SK-N-SH (cell line): ENCODE data around the gene COL12A1.

Experiments used
- CHD2 ChIP-seq: fragments of 150-350 bp; IDR thresholded peaks from 2 replicates; pipeline ENCODE4 v1.6.1; 2018; ENCODE audit warnings: low read length; ENCODE audit not compliant: partially characterized antibody
- EP300 ChIP-seq, 2 experiments: IDR thresholded peaks; 2 replicates each; pipeline versions ENCODE4 v1.4.0 to v1.6.1; 2012; ENCODE audit warnings: borderline replicate concordance in 1 of 2, low read depth in 1 of 2, low read length in 1 of 2
- MEF2A ChIP-seq: IDR thresholded peaks from 2 replicates; pipeline ENCODE4 v1.4.0; 2012; ENCODE audit warnings: low read depth, borderline replicate concordance
- RFX5 ChIP-seq: IDR thresholded peaks from 2 replicates; pipeline ENCODE4 v1.6.1; 2012; ENCODE audit warnings: mild to moderate bottlenecking, improper control_type of control experiment, low read length
- TAF1 ChIP-seq: IDR thresholded peaks from 2 replicates; pipeline ENCODE4 v1.6.1; 2012; ENCODE audit warnings: low read depth, mild to moderate bottlenecking, low read length, moderate library complexity, borderline replicate concordance
- USF1 ChIP-seq: IDR thresholded peaks from 2 replicates; pipeline ENCODE4 v1.4.0; 2012; ENCODE audit warnings: low read depth, borderline replicate concordance
- USF2 ChIP-seq: fragments of 150-350 bp; IDR thresholded peaks from 2 replicates; pipeline ENCODE4 v1.6.1; 2017; ENCODE audit warnings: antibody characterized with exemption, low read length, low read depth, borderline replicate concordance
- TF ChIP-seq, protein P1 (sequence below): fragments of 200-600 bp; sonication (generic); IDR thresholded peaks from 2 replicates; pipeline ENCODE4 v1.6.1; 2017; ENCODE audit warnings: antibody characterized with exemption, mild to moderate bottlenecking, moderate library complexity

DNA sequence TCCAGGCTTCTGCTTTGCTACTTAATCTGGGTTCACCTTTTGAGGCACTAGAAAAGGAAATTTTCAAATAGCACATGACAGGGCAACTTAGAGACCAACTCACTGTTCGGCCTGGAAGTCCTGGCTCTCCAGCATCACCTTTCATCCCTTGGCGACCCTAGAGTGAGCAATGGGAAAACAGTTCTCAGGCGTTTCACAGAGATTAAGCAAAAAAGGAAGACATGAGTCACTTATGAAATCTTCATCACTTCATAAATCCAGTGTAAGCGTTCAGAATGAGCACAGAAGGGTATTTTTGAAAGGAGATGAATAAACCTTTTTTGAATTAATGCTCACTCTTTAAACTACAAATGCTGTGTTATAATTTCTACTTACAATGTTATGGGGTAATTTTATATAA is 104.0 kb downstream of the COL12A1 start:
- TF ChIP-seq RFX5 = no peak
- TF ChIP-seq USF2 = no peak
- TF ChIP-seq CHD2 = no peak
- TF ChIP-seq, protein P1, sequence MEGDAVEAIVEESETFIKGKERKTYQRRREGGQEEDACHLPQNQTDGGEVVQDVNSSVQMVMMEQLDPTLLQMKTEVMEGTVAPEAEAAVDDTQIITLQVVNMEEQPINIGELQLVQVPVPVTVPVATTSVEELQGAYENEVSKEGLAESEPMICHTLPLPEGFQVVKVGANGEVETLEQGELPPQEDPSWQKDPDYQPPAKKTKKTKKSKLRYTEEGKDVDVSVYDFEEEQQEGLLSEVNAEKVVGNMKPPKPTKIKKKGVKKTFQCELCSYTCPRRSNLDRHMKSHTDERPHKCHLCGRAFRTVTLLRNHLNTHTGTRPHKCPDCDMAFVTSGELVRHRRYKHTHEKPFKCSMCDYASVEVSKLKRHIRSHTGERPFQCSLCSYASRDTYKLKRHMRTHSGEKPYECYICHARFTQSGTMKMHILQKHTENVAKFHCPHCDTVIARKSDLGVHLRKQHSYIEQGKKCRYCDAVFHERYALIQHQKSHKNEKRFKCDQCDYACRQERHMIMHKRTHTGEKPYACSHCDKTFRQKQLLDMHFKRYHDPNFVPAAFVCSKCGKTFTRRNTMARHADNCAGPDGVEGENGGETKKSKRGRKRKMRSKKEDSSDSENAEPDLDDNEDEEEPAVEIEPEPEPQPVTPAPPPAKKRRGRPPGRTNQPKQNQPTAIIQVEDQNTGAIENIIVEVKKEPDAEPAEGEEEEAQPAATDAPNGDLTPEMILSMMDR = no peak
- TF ChIP-seq USF1 = no peak
- no peak for TF ChIP-seq EP300 (IDR thresholded peaks at IDR 0.05; ENCODE audit: borderline replicate concordance in 1 of 2, low read depth in 1 of 2, low read length in 1 of 2)
- no peak for TF ChIP-seq MEF2A
- no peak for TF ChIP-seq TAF1
